ENCODE data around the gene ZNF415.
"Not testable (repeated sequence)": the region's sequence is repeated elsewhere in the genome, so short reads cannot be mapped to it uniquely, and the experiment has no call there.

The ZNF415 gene

DNA sequence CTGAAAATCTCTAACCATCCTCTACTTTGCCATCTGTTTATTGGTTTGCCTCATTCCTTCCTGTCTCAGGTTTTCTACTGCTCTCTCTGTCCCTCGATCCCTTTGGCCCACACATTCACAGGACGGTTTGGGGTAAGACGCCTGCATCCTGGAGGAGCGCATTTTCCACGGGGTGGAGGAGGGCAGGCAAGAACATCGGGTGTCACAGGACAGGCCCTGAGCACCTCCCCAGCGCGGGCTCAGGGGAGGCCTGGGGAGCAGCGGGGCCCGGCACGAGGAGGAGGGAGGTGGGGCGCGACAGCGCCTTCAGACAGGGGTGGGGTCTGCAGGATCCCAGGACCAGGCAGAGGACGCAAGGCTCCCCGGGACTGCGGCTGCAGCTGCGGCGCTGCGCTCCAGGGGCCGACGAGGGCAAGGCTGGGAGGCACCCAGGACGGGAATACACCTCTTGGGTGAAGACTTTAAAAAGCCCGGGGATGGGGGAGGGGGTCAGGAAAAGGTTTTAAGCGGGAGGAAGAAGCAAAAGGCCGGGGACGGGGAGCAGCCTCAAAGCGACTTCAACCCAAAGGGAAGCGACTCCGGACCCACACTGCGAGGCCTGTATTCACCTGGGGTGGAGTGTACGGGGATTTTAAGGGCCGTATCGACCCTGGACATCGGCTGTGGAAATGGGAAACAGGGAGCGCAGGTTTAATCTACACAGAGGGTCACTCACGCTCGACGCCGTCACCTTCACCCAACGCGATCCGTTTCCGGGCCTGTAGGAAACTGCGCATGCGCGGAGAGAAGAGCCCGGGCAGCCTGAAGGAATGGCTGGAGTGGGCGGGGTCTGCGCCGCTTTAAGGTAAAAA is at the start of gene ZNF415:
Gene ZNF415 (minus strand): TSS at position 770 of the 851 bp plus-strand sequence. CDS start 10,234 bp downstream, outside the sequence.
- in situ Hi-C loops (cut with MboI; ENCODE audit: low pct_unique_long_range_greater_than_20kb, low sequenced_read_pairs), result no loop called here
- DNase-seq, result no peak

DNA sequence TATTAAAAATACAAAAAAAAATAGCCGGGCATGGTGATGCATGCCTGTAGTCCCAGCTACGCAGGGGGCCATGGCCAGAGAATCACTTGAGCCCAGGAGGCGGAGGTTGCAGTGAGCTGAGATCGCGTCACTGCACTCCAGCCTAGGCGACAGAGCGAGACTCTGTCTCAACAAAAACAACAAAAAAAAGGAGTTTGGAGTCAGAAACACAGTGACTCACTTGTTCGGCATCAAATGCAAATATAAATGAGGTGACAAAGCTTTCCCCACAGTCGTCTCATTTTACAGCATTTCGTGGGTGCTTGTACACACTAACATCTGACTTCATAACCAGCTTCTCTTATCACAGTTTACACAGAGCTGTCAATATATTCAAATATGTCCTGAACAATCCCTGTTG is 49.5 kb upstream of the ZNF415 start:
- DNase-seq, result no peak
- in situ Hi-C loops (cut with MboI; ENCODE audit: low pct_unique_long_range_greater_than_20kb, low sequenced_read_pairs), result no loop called here

DNA sequence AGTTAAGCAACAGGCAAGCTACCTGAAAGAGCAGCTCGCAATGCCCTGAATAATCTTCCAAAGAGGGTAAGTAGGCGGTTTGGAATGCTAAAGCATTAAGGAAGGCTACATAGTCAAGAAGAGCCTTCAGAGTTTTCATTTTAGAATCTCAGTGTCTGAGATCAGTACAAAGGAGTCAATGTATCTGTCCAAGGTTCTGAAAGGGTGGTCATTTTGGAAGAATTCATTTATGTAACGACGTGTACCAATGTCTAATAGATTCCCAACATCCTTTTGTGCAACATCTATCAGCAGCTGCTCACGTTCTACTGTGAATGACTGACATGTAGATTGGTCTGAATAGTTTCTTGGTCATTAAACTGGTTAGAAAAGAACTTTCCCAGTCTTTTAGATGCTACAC is 45.3 kb upstream of the ZNF415 start:
- DNase-seq, result no peak
- in situ Hi-C loops (cut with MboI; ENCODE audit: low pct_unique_long_range_greater_than_20kb, low sequenced_read_pairs), result no loop called here

DNA sequence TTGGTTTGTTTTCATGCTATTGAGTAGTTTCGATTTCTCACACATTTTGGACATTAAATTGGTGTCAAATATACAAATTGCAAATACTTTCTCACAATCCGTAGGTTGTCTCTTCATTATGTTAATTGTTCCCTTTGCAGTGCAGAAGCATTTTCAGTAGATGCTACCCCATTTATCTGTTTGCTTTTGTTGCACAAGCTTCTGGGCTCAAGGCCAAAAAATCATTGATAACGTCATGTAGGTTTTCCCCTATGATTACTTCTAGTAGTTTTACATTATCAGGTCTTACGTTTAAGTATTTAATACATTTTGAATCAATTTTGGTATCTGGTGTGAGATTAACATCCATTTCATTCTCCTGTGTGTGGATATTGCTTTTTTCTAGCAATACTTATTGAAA is 40.2 kb upstream of the ZNF415 start:
- in situ Hi-C loops (cut with MboI; ENCODE audit: low pct_unique_long_range_greater_than_20kb, low sequenced_read_pairs), result no loop called here

DNA sequence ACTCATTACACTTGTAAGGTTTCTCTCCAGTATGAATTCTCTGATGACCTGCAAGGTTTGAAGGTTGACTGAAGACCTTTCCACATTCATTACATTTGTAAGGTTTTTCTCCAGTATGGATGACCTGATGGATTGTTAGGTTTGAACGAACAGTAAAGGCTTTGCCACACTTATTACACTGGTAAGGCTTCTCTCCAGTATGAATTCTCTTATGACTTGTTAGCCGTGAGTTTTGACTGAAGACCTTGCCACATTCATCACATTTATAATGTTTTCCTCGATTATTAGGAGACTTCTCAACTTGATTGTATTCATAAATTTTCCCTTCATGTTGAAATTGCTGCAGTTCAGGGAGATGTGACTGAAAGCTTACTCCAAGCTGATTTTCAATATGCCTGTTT is 33.0 kb upstream of the ZNF415 start:
- in situ Hi-C loops (cut with MboI; ENCODE audit: low pct_unique_long_range_greater_than_20kb, low sequenced_read_pairs), result no loop called here
- no peak for DNase-seq

More for the DNA sequence above, 40.2 kb upstream of the ZNF415 start:
- no peak for DNase-seq

DNA sequence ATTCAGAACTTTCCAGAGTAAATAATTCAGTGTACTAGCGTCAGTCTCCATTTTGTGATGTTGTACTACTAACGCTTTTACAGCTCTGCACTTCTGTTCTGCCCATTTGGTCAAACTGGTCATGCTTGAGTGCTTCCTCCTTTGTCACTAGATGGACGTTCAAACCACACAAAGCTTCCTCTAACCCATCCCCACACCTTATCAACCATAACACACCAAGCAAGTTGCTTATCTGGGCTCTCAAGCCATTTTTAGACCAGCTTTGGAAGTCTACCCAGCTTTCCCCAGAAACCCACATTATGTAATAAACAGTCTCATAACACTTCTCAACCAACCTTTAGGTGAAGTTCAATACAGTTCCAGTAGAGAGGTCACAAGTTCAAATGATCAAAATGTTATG is 28.4 kb upstream of the ZNF415 start:
- peak; percentile 19 for DNase-seq
- in situ Hi-C loops (cut with MboI; ENCODE audit: low pct_unique_long_range_greater_than_20kb, low sequenced_read_pairs), result no loop called here

DNA sequence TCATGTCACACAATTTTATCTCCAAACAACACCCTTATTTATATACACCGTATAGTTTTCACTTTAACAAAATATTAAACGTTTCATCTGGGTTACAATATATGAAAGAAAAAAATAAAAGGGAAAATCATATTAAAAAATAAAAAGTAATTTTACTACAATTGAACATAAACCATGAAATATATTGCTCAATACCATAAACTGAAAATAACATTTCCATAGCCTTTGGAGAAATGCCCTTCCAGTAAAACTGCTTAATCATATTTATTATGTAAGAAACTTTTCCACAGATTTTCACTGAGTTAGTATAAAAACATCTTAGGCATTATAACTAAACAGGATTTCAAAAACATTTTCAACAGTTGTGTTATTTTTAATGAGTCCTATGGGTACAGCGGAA is 27.6 kb upstream of the ZNF415 start:
- DNase-seq, result no peak
- in situ Hi-C loops (cut with MboI; ENCODE audit: low pct_unique_long_range_greater_than_20kb, low sequenced_read_pairs), result no loop called here

DNA sequence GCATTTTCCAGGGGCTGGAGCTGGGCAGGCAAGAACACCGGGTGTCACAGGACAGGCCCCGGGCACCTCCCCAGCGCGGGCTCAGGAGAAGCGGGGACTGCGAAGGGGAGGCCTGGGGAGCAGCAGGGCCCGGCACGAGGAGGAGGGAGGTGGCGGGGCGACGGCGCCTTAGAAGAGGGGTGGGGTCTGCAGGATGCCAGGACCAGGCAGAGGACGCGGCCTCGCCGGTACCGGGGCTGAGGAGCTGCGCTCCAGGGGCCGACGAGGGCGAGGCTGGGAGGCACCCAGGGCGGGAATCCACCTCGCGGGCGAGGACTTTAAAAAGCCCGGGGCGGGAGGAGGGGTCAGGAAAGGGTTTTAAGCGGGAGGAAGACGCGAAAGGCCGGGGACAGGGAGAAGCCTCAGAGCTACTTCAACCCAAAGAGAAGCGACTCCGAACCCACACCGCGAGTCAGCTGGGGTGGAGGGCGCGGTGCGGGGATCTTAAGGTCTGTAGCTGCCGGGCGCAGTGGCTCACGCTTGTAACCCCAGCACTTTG is 25.5 kb upstream of the ZNF415 start:
- no peak for DNase-seq
- in situ Hi-C loops (cut with MboI; ENCODE audit: low pct_unique_long_range_greater_than_20kb, low sequenced_read_pairs), result no loop called here

DNA sequence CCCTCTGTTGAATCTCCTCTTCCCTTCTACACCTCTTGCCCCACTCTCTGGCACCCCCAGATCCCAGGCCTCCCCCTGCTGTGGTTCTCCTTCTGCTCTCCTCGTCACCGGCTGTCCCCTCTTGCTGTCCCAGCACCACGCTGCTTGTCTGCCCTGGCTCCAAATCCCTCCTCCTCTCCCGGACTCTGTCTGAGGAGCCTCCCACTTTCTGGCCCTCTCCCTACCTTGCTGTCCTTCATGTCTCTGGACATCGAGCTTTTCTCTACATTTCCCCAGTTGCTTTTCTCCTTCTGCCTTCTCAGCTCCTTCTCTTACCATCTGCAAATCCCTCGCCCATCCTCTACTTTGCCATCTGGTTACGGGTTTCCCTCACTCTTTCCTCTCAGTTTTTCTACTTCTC is 24.9 kb upstream of the ZNF415 start:
- no peak for DNase-seq
- in situ Hi-C loops (cut with MboI; ENCODE audit: low pct_unique_long_range_greater_than_20kb, low sequenced_read_pairs), result no loop called here

DNA sequence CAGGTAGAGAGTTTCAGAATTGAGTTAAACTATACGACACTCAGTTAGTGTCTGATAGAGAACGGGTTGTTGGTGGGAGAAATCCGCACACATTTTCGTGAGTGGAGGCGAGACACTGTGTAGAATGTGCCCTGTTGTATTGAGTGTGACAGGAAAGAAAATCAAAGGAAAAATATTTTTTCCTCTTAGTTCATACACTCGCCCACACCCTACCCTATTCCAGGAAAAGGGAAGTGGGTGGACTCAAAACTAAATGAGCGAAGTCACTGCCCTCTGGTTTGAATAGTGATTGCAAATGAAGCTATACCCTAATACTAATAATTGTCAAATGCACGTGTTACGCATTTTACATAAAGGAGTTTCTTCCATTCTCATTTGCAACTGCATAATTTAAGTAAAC is 24.1 kb upstream of the ZNF415 start:
- DNase-seq, result no peak
- in situ Hi-C loops (cut with MboI; ENCODE audit: low pct_unique_long_range_greater_than_20kb, low sequenced_read_pairs), result no loop called here

DNA sequence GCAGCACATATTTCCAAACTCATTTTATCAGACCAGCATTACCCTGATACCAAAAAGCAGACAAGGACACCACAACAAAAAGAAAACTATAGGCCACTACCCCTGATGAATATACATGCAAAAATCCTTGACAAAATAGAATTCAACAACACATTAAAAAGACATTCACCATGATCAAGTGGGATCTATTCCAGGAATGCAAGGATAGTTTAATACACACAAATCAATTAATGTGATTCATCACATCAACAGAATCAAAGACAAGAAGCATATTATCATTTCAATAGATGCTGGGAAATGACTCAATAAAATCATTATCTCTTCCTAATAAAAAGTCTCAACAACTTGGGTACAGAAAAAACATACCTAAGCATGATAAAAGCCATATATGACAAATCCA is 14.9 kb upstream of the ZNF415 start:
- in situ Hi-C loops (cut with MboI; ENCODE audit: low pct_unique_long_range_greater_than_20kb, low sequenced_read_pairs), result no loop called here
- DNase-seq, result no peak

DNA sequence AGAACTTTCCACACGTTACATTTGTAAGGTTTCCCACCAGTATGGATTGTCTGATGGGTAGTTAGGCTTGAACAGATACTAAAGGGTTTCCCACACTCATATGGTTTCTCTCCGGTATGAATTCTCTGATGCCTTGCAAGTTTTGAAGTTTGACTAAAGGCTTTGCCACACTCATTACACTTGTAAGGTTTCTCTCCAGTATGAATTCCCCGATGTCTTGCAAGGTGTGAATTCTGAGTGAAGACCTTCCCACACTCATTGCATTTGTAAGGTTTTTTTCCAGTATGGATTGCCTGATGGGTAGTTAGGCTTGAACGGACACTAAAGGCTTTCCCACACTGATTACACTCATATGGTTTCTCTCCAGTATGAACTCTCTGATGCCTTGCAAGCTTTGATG is 7.6 kb upstream of the ZNF415 start:
- no peak for DNase-seq
- in situ Hi-C loops (cut with MboI; ENCODE audit: low pct_unique_long_range_greater_than_20kb, low sequenced_read_pairs), result no loop called here

DNA sequence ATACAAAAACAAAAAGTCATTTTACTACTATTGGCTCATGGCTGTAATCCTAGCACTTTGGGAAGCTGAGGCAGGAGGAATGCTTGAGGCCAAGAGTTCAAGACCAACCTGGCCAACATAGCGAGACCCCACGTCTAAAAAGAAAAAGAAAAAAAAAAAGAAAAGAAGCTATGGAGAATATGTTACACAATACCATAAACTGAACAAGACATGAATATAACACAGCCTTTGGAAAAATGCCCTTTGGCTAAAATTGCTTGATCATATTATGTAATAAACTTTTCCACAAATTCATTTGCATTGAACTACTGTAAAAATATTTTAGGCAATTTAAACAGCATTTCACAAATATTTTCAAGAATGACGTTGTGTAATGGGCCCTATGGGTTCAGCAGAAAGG is 3.7 kb upstream of the ZNF415 start:
- DNase-seq, result no peak
- in situ Hi-C loops (cut with MboI; ENCODE audit: low pct_unique_long_range_greater_than_20kb, low sequenced_read_pairs), result no loop called here

DNA sequence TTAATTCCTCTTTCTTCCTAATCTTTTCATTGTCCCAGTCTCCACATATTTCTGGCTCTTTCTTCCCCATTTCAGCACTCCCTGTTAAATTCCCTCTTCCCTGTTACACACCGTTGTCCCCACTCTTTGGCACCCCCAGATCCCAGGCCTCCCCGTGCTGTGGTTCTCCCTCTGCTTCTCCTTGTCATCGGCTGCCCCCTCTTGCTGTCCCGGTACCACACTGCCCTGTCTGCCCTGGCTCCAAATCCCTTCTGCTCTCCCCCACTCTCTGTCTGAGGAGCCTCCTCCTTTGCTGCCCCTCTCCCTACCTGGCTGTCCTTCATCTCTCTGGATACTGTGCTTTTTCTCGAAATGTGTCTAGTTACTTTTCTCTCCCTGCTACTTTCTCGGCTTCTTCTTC is 983 bp downstream of the ZNF415 start:
- in situ Hi-C loops (cut with MboI; ENCODE audit: low pct_unique_long_range_greater_than_20kb, low sequenced_read_pairs), result no loop called here
- DNase-seq, result no peak

DNA sequence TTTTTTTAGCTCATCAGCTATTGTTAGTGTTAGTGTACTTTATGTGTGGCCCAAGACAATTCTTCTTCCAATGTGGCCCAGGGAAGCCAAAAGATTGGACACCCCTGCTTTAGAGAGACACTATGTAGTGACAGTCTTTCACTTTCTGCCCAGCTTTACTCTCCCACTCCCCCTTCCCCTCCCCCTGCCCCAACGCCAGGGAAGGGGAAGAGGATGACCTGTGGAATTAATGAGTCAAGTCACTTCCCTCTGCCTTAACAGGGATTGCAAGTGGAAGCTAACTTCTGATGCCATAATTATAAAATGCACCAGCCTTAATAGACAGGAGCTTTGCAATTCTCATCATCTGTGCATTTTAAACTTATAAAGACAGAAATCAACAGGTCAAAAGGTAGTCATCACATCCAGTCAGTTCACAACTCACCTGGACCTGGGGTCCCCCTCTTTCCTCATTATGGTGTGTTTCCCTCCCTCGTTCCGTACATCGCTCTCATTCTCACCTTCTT is 1.6 kb downstream of the ZNF415 start:
- no peak for DNase-seq
- in situ Hi-C loops (cut with MboI; ENCODE audit: low pct_unique_long_range_greater_than_20kb, low sequenced_read_pairs), result no loop called here

DNA sequence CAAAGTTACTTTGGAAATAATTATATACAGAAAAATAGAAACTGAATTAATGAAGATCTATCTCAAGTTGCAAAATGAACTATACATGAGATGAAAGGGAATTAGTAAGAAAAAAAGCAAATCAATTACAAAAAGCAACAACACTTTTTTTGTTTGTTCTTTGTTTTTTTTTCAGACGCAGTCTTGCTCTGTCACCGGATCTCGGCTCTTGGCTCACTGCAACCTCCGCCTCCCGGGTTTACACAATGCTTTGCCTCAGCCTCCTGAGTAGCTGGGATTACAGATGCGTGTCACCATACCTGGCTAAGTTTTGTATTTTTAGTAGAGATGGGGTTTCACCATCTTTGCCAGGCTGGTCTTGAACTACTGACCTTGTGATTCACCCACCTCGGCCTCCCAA is 2.2 kb downstream of the ZNF415 start:
- DNase-seq, result no peak
- in situ Hi-C loops (cut with MboI; ENCODE audit: low pct_unique_long_range_greater_than_20kb, low sequenced_read_pairs), result no loop called here

DNA sequence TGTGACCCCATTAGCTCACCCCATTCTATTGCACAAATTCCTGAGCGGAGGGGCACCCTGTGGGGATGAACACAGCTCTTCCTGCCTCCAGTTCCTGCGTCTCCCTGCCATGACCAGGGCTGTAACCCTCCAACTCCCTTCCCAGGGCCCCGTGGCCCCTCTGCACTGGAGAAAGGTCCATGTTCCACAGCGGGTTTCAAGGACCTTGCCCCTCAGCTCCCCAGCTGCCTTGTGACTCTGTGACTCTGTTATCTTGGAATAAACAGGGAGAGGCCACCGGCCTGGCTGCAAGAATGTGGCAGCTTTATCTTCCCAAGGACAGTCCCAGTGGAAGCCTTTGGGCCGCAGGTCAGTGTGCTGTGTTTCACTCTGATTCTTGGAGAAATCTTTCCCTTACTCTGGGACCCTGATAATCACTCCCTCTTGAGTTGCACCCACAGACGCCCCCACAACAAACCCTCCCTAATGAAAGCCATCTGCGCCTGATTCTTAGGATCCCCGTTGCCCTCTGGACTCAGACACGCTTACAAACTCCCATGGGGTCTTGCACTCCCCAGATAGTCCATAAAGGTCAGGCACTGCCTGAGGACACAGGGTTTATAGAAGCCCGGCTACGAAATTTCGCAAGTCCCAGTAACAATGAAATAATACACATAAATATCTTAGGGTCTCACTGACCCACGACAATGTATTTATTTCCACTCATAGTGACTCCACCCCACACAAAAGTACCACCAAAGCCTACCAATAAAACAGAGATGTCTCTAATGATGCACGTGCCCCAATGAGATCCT is 5.8 kb downstream of the ZNF415 start:
- DNase-seq; in situ Hi-C loops (cut with MboI; ENCODE audit: low pct_unique_long_range_greater_than_20kb, low sequenced_read_pairs): not testable (repeated sequence)

DNA sequence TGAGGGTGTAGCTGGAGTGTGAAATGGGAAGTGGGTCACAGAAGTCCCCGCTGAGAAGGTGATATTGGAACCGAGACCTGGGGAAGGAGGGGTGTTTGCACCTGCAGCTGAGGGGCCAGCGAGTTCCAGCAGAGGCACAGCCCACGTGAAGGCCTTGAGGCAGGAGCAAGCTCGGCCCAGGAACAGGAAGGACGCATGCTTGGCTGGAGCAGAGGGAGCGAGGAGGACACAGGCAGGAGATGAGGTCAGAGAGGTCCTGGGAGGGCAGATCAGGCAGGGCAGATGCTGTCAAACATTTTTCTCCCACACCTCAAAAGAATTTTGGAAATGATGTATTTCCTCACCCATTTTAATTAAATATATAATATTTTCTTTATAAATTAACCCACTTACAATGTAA is 9.3 kb downstream of the ZNF415 start:
- no peak for DNase-seq
- in situ Hi-C loops (cut with MboI; ENCODE audit: low pct_unique_long_range_greater_than_20kb, low sequenced_read_pairs), result no loop called here

DNA sequence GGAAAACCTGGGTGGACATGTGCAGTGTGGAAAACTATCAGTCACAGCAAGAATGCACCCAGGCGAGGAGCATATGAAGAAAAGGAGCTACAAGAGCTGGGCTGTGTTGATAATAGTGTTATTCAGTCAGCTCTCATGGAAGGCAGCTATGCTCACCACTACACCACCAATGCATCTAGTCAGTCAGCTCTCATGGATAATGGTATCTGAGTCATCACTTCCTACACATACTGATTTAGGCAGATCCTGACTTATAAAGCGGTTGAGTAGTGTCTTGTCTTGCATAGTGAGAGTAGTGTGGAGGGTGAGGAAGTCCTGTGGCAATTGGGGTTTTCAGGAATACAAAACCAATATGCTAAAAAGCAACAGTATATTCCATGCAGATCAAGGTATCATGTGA is 20.4 kb downstream of the ZNF415 start:
- no peak for DNase-seq
- in situ Hi-C loops (cut with MboI; ENCODE audit: low pct_unique_long_range_greater_than_20kb, low sequenced_read_pairs), result no loop called here

DNA sequence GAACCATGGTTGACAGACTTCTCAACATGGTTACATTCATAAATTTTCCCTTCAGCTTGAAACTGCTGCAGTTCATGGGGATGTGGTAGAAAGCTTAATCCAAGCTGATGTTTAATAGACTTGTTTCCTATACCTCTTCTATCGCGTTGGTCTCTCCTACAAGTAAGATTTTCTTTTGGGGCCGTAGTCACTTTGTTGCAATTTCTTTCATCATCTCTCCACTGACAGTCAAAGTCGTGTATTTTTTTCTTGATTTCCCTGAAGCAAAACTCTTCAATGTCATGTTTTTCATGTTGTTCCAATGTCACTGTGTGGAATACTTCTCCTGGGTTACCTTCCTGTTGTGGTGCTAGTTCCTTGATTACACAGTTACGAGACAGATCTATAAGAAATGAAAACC is 23.2 kb downstream of the ZNF415 start:
- in situ Hi-C loops (cut with MboI; ENCODE audit: low pct_unique_long_range_greater_than_20kb, low sequenced_read_pairs), result no loop called here
- DNase-seq, result no peak
